GM13976 (cell line): ENCODE measurements around the gene VPS36.
"Not testable (repeated sequence)": the region's sequence is repeated elsewhere in the genome, so short reads cannot be mapped to it uniquely, and the experiment has no call there.

Source experiments
- DNase-seq: peaks from one replicate; pipeline ENCODE4 v3.0.0; 2012; ENCODE audit warnings: low spot score
- in situ Hi-C: fragments of 300-500 bp; cut with MboI; formaldehyde crosslinking; loops from one replicate; pipeline ENCODE4 v1.12.0; 2022; ENCODE audit warnings: low sequenced_read_pairs, mixed read lengths, inconsistent platforms; ENCODE audit not compliant: unreplicated experiment
- TF ChIP-seq, protein P1 (sequence below): IDR thresholded peaks from 2 replicates; pipeline ENCODE4 v1.5.1; 2012; ENCODE audit warnings: borderline replicate concordance, mild to moderate bottlenecking; ENCODE audit not compliant: insufficient read depth; ENCODE audit errors: extremely low read depth, missing control alignments, control extremely low read depth

VPS36 gene

DNA sequence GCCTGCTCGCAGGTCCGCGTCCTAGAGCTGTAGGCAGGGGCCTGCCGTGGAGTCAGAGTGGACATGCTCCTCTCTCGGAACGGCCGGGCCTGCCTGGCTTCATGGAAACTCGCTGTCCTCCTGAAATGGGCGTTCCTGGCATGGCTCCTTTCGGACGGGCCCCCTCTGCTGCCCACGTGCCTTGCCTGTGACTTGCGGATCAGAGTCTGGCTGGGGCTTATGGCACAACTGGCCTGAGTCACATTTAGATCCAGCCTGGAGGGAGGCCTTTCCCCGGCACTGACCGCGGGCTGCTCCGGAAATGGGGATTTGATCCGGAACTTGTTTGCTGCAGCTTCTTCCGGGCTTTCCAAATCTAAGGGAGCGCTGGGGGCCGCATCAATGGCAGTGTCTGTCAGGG is 72.5 kb downstream of the VPS36 start:
- in situ Hi-C loops: no loop called here
- no peak for DNase-seq
- TF ChIP-seq, protein P1, sequence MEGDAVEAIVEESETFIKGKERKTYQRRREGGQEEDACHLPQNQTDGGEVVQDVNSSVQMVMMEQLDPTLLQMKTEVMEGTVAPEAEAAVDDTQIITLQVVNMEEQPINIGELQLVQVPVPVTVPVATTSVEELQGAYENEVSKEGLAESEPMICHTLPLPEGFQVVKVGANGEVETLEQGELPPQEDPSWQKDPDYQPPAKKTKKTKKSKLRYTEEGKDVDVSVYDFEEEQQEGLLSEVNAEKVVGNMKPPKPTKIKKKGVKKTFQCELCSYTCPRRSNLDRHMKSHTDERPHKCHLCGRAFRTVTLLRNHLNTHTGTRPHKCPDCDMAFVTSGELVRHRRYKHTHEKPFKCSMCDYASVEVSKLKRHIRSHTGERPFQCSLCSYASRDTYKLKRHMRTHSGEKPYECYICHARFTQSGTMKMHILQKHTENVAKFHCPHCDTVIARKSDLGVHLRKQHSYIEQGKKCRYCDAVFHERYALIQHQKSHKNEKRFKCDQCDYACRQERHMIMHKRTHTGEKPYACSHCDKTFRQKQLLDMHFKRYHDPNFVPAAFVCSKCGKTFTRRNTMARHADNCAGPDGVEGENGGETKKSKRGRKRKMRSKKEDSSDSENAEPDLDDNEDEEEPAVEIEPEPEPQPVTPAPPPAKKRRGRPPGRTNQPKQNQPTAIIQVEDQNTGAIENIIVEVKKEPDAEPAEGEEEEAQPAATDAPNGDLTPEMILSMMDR: no peak

DNA sequence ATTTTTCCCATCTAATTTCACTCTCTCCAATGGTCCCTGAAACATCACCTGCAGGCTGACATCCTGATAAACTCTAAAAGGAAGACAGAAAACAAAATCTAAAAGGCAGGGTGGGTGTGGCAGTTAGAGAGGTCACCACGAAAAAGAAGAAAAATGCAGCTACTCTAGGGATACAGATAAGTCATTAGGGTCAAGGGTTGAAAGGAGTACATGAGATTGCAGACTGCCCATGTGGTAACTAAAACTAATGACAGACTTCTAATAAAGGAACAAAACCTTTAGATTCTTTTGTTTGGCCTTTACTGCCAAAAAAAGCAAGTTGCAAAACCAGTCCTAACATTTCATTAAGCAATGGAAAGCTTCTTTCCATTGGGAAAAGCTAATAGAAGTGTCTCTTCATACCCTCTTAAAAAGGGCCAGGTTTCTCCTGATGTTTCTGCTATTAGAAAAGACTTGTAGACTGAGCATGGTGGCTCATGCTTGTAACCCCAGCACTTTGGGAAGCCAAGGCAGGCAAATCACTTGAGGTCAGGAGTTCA is 75.5 kb downstream of the VPS36 start:
- TF ChIP-seq, protein P1: no peak
- in situ Hi-C loops: no loop called here
- DNase-seq: no peak

DNA sequence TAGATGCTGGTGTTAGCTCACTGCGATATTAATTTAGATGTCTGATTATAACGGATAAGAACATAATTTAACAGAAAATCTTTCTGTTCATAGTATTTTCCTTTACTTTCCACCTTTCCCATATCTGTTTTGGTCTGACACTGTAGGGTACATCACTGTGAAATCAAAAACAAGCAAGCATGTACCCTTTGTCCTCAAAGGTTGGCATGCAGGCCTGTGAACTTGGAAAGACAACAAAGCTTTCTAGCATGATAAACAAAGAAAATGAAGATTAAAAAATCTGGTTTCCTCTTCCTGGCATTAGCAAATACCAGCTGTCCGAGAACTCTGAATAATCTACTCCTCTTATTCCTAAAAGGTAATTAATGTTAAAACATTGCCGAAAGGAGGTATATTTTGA is 76.0 kb downstream of the VPS36 start:
- DNase-seq: no peak
- TF ChIP-seq, protein P1: no peak
- in situ Hi-C loops: no loop called here

DNA sequence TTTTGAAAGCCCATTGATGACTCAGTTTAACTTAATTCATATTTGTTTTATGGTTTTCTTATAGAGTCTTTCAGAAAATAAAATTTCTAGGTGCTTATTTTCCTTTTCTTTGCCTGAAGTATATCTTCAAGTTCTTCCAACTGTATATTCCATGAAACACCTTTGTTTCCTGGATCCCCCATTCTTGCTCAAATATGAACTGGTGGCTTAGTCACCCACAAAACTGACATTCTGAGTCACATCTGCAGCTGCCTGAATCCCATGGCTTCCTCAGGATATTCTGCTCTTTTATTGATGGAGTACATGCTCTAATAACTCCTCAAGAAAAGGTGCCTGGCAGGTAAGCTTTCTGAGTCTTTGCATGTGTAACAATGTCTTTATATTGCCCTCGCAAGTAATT is 77.2 kb downstream of the VPS36 start:
- DNase-seq, in situ Hi-C loops: not testable (repeated sequence)

DNA sequence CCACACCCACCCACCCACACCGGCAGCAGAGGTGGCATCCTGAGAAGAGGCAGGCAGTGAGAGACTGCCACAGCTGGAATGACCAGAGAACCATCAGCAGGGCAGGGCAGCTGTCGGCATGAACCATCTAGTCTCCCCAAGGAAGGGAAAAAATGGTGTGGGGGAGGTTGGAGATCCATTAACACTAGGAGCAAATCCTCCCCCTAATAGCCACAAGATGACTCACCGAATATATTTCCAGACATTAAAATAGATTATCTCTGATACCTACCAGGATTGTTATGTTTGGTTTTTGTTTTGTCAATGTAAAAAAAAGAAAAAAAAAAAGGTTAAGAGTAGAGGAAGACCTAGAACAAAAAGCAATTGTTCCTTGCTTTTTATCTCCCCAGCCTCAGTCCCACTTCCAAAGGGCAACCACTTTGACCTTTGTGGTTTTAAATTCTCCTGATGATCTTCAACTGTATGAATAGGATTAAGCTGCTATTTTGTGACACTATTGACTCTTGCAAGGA is 78.6 kb downstream of the VPS36 start:
- in situ Hi-C loops: no loop called here
- TF ChIP-seq, protein P1: no peak
- no peak for DNase-seq

DNA sequence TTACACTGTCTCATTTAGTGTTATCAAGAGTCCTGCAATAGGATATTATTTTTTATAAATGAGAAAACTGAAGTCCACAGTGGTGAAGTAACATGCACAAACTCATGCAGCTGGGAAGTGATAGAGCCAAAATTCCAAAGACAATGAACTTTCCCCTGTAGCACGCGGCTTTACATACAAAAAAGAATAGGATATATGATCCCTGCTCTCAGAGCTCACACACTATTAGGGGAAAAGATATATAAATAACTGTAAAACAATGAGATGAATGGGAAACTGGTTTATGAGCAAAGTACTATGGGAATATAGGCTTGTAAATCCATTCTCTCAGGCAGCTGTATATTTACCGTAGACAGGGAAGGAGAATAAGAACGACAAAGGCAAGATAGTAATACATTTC is 84.1 kb downstream of the VPS36 start:
- in situ Hi-C loops: no loop called here
- DNase-seq: no peak
- TF ChIP-seq, protein P1: no peak
